Endothelial cell of umbilical vein (primary cell): Measurements from ENCODE around the gene TMPRSS4. TPM values are rescaled to one million over a fixed set of nuclear protein-coding genes. Genes with fewer than 3 reads are reported as not detected.

ENCODE experiments used
- BruUV-seq: library from RNA; stranded (reverse); fragments of 400-500 nt; replicated peaks from 2 replicates; lab custom pipeline; 2021; lab: Mats Ljungman, UMichigan
- CTCF ChIA-PET: fragments of 300-600, 350-600 bp; sonication (Branson Sonifier 250); formaldehyde crosslinking; loops from one replicate; lab custom pipeline; 2021; ENCODE audit warnings: antibody characterized with exemption, inconsistent platforms; lab: Charles Lee
- POLR2A ChIA-PET: fragments of 300-600, 350-600 bp; sonication (Branson Sonifier 250); formaldehyde crosslinking; loops from one replicate; lab custom pipeline; 2021; ENCODE audit warnings: antibody characterized with exemption, inconsistent platforms; lab: Charles Lee
- DNase-seq: peaks from one replicate; pipeline ENCODE4 v3.0.0-alpha.2; 2011; ENCODE audit warnings: low read depth, low spot score
- FAIRE-seq: peaks from 2 replicates; lab custom pipeline; 2011; peaks lifted over from hg19 to GRCh38; lab: Jason Lieb, UNC
- H2AFZ ChIP-seq: 2 replicates; pipeline ENCODE4 v1.6.0; 2012; ENCODE audit warnings: low read depth, low read length, control low read depth, inconsistent platforms
- H3K27ac ChIP-seq: 2 replicates; pipeline ENCODE4 v1.5.1; 2011; ENCODE audit warnings: low read depth, mild to moderate bottlenecking, control low read depth, low read length, moderate library complexity; ENCODE audit not compliant: insufficient read depth
- H3K27me3 ChIP-seq, 2 experiments: 2 replicates each; pipeline versions ENCODE4 v1.6.0 to v1.6.1; 2011; ENCODE audit warnings: low read length in 2 of 2, mixed read lengths in 1 of 2; ENCODE audit not compliant: control insufficient read depth in 2 of 2, insufficient read depth in 2 of 2
- H3K36me3 ChIP-seq, 2 experiments: 2 replicates in 1 of 2; 3 replicates in 1 of 2; pipeline ENCODE4 v1.5.1; 2011; ENCODE audit warnings: low read length in 2 of 2, mild to moderate bottlenecking in 1 of 2, moderate library complexity in 1 of 2; ENCODE audit not compliant: control insufficient read depth in 2 of 2, insufficient read depth in 2 of 2; ENCODE audit errors: extremely low read depth in 1 of 2
- H3K4me1 ChIP-seq: 3 replicates; pipeline ENCODE4 v1.5.1; 2011; ENCODE audit warnings: mild to moderate bottlenecking, low read length; ENCODE audit not compliant: control insufficient read depth, insufficient read depth; ENCODE audit errors: extremely low read depth
- H3K4me2 ChIP-seq: 2 replicates; pipeline ENCODE4 v1.6.1; 2011; ENCODE audit warnings: low read length, control low read depth, mixed read lengths; ENCODE audit not compliant: insufficient read depth
- H3K4me3 ChIP-seq, 3 experiments: fragments of 200-600 bp in 1 of 3; sonication (generic), shearing (Covaris generic) in 1 of 3; replicated peaks in 1 of 3; 2 replicates each; pipeline ENCODE4 v1.5.1; 2011 to 2016; ENCODE audit warnings: control low read depth in 3 of 3, low read length in 3 of 3, mild to moderate bottlenecking in 2 of 3, inconsistent platforms in 1 of 3, low read depth in 1 of 3, moderate library complexity in 1 of 3; ENCODE audit not compliant: insufficient read depth in 1 of 3
- H3K79me2 ChIP-seq: 2 replicates; pipeline ENCODE4 v1.6.0; 2012; ENCODE audit warnings: low read length, inconsistent platforms; ENCODE audit not compliant: control insufficient read depth, insufficient read depth
- H3K9ac ChIP-seq: replicated peaks from 2 replicates; pipeline ENCODE3; 2011; ENCODE audit warnings: low read length, control low read depth; ENCODE audit not compliant: insufficient read depth; ENCODE audit errors: extremely low read depth
- H3K9me1 ChIP-seq: replicated peaks from 3 replicates; pipeline ENCODE4 v1.6.0; 2011; ENCODE audit warnings: mild to moderate bottlenecking, low read length; ENCODE audit not compliant: control insufficient read depth, insufficient read depth; ENCODE audit errors: extremely low read depth
- H3K9me3 ChIP-seq: replicated peaks from 2 replicates; pipeline ENCODE4 v1.5.1; 2012; ENCODE audit warnings: low read length, inconsistent platforms; ENCODE audit not compliant: control insufficient read depth, insufficient read depth
- H4K20me1 ChIP-seq: replicated peaks from 2 replicates; pipeline ENCODE3; 2011; ENCODE audit warnings: mild to moderate bottlenecking, low read length; ENCODE audit not compliant: control insufficient read depth, insufficient read depth; ENCODE audit errors: extremely low read depth
- CTCF ChIP-seq, 2 donors: IDR thresholded peaks; 1 replicate in 1 of 2; 2 replicates in 1 of 2; pipeline ENCODE4 v1.5.1; 2011; ENCODE audit warnings: low read length in 2 of 2, mild to moderate bottlenecking in 2 of 2, moderate library complexity in 2 of 2, control low read depth in 1 of 2, inconsistent platforms in 1 of 2, low read depth in 1 of 2; ENCODE audit not compliant: insufficient read depth in 1 of 2; ENCODE audit errors: extremely low read depth in 1 of 2
- EZH2 ChIP-seq: IDR thresholded peaks from 2 replicates; pipeline ENCODE4 v1.6.1; 2012; ENCODE audit warnings: borderline replicate concordance, low read depth, mild to moderate bottlenecking, moderate library complexity, low read length, inconsistent platforms; ENCODE audit not compliant: severe bottlenecking
- FOS ChIP-seq: IDR thresholded peaks from 2 replicates; pipeline ENCODE4 v1.6.1; 2011; ENCODE audit warnings: mild to moderate bottlenecking, low read length, moderate library complexity, borderline replicate concordance; ENCODE audit not compliant: insufficient read depth
- GATA2 ChIP-seq: IDR thresholded peaks from 2 replicates; pipeline ENCODE4 v1.7.0; 2011; ENCODE audit warnings: low read depth, mild to moderate bottlenecking, moderate library complexity, mixed read lengths, low read length; ENCODE audit not compliant: insufficient read length, insufficient read depth
- JUN ChIP-seq: IDR thresholded peaks from 2 replicates; pipeline ENCODE4 v1.6.1; 2011; ENCODE audit warnings: borderline replicate concordance, low read depth; ENCODE audit not compliant: insufficient read length, insufficient read depth
- MAX ChIP-seq: IDR thresholded peaks from 2 replicates; pipeline ENCODE4 v1.6.1; 2011; ENCODE audit not compliant: insufficient read depth, insufficient read length
- MYC ChIP-seq: IDR thresholded peaks from one replicate; pipeline ENCODE4 v1.6.1; 2011; ENCODE audit warnings: mild to moderate bottlenecking, low read depth, low read length
- POLR2A ChIP-seq: IDR thresholded peaks from 2 replicates; pipeline ENCODE4 v1.6.1; 2012; ENCODE audit warnings: low read depth, mild to moderate bottlenecking, control low read depth, low read length
- POLR2AphosphoS5 ChIP-seq: IDR thresholded peaks from 2 replicates; pipeline ENCODE4 v1.6.1; 2012; ENCODE audit warnings: low read depth, mild to moderate bottlenecking, control low read depth, low read length, moderate library complexity; ENCODE audit not compliant: insufficient read depth
- dilution Hi-C: fragments of 300-500 bp; cut with MboI; formaldehyde crosslinking; loops from one replicate; pipeline ENCODE4 v1.15.0; 2019; ENCODE audit warnings: low sequenced_read_pairs; ENCODE audit not compliant: extremely low pct_ligation_motif_present
- intact Hi-C: fragments of 100-400 bp; cut with micrococcal nuclease; formaldehyde crosslinking; loops from one replicate; pipeline ENCODE4 v1.10.0; 2022
- polyA plus RNA-seq, 4 experiments: library from polyadenylated mRNA; depleted of rRNA in 3 of 4; stranded (reverse) in 3 of 4; unstranded in 1 of 4; fragments of >200 nt; gene quantifications; 2 replicates each; pipeline versions ENCODE4 v1.2.1 to v1.2.3, GENCODE V29; 2011 to 2012; ENCODE audit warnings: missing spikeins in 1 of 4
- total RNA-seq: library from RNA; stranded (reverse); gene quantifications from 2 replicates; pipeline ENCODE4 v1.2.3, GENCODE V29; 2021

The TMPRSS4 gene
- total and polyA plus RNA-seq, 2 donors (not counting 3 experiments of a cell fraction or from before 2014, with no cell fraction given): not detected

- POLR2A ChIA-PET: no interaction called here
Observed at GRCh38 chr11:118084247-118084646, 7.4 kb downstream of the TMPRSS4 start.

GRCh38 chr11:118084656-118085055, 7.8 kb downstream of the TMPRSS4 start:
- TF ChIP-seq POLR2A (no peak), CTCF (IDR thresholded peaks at IDR 0.05; ENCODE audit: extremely low read depth in 1 of 2, insufficient read depth in 1 of 2, low read depth in 1 of 2, low read length in 2 of 2) (no peak), EZH2 (no peak), MYC (no peak), FOS (no peak), JUN (no peak), GATA2 (no peak), POLR2AphosphoS5 (no peak), MAX (no peak)
- peaks cover 3% of the 10 kb centered on the region in 2 experiments for H3K27me3 ChIP-seq
- ChIA-PET CTCF (interaction anchor here (1.0 to 1.3 kb wide), 2 partner anchors 13 to 31 kb away, joined by 3 read pairs; no protein-coding TSS in a partner anchor), POLR2A (no interaction called here)
- DNase-seq: no peak
- no peaks in the 10 kb centered on the region for H3K9me3 ChIP-seq
- H3K9me1 ChIP-seq: no peaks in the 10 kb centered on the region
- no peak overlapping the region for H3K9ac ChIP-seq
- no peaks in the 10 kb centered on the region for H3K36me3 ChIP-seq
- dilution Hi-C loops (no loop called here), intact Hi-C loops (no loop called here)
- no peak for FAIRE-seq
- no peaks in the 10 kb centered on the region for H4K20me1 ChIP-seq
- BruUV-seq: no TSS peak
- no peak overlapping the region for H3K27ac ChIP-seq
- H3K4me1 ChIP-seq: peaks cover 8% of the 10 kb centered on the region
- no peak overlapping the region for H3K4me2 ChIP-seq
- H3K79me2 ChIP-seq: no peaks in the 10 kb centered on the region
- H2AFZ ChIP-seq: no peak overlapping the region
- H3K4me3 ChIP-seq: no peak overlapping the region

More at GRCh38 chr11:118084247-118084646, 7.4 kb downstream of the TMPRSS4 start:
- Histone ChIP-seq H3K4me2 (no peak overlapping the region), H3K4me3 (no peak overlapping the region), H3K9me1 (no peaks in the 10 kb centered on the region), H3K79me2 (no peaks in the 10 kb centered on the region), H3K9me3 (no peaks in the 10 kb centered on the region), H3K9ac (no peak overlapping the region), H2AFZ (no peak overlapping the region), H3K36me3 (no peaks in the 10 kb centered on the region), H3K27me3 (peaks cover 3% of the 10 kb centered on the region in 2 experiments), H4K20me1 (no peaks in the 10 kb centered on the region), H3K27ac (no peak overlapping the region), H3K4me1 (peaks cover 8% of the 10 kb centered on the region)
- dilution Hi-C loops (no loop called here), intact Hi-C loops (no loop called here)
- CTCF ChIA-PET: interaction anchor here (1.0 to 1.8 kb wide), 3 partner anchors 12 to 265 kb away, joined by 3 to 4 read pairs (median 3); no protein-coding TSS in a partner anchor
- no peak for TF ChIP-seq MAX
- BruUV-seq: no TSS peak
- DNase-seq (no peak), FAIRE-seq (no peak)
